HG02678 (cell line): ENCODE measurements around the gene TUBGCP6.

ENCODE experiments used
- ATAC-seq: cut with Tn5 transposase; IDR thresholded peaks from one replicate; pipeline ENCODE4 v1.9.1; 2021; ENCODE audit warnings: mild to moderate bottlenecking, moderate library complexity; ENCODE audit not compliant: unreplicated experiment

The TUBGCP6 gene, protein sequence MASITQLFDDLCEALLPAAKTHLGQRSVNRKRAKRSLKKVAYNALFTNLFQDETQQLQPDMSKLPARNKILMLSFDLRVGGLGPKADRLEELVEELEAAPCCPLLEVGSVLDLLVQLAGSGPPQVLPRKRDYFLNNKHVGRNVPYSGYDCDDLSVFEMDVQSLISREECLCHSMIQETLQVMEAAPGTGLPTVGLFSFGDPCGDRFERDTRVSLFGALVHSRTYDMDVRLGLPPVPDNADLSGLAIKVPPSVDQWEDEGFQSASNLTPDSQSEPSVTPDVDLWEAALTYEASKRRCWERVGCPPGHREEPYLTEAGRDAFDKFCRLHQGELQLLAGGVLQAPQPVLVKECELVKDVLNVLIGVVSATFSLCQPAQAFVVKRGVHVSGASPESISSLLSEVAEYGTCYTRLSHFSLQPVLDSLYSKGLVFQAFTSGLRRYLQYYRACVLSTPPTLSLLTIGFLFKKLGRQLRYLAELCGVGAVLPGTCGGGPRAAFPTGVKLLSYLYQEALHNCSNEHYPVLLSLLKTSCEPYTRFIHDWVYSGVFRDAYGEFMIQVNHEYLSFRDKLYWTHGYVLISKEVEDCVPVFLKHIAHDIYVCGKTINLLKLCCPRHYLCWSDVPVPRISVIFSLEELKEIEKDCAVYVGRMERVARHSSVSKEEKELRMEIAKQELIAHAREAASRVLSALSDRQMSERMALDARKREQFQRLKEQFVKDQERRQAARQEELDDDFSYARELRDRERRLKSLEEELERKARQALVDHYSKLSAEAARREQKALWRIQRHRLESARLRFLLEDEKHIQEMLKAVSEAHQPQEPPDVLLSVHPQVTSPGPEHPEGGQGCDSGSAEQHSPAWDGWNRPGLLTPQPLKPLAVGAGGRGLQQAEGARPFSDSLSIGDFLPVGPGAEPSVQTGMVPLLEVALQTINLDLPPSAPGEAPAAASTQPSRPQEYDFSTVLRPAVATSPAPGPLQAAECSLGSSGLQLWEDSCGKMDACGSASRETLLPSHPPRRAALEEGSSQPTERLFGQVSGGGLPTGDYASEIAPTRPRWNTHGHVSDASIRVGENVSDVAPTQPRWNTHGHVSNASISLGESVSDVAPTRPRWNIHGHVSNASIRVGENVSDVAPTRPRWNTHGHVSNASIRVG (N-terminal part only)

DNA sequence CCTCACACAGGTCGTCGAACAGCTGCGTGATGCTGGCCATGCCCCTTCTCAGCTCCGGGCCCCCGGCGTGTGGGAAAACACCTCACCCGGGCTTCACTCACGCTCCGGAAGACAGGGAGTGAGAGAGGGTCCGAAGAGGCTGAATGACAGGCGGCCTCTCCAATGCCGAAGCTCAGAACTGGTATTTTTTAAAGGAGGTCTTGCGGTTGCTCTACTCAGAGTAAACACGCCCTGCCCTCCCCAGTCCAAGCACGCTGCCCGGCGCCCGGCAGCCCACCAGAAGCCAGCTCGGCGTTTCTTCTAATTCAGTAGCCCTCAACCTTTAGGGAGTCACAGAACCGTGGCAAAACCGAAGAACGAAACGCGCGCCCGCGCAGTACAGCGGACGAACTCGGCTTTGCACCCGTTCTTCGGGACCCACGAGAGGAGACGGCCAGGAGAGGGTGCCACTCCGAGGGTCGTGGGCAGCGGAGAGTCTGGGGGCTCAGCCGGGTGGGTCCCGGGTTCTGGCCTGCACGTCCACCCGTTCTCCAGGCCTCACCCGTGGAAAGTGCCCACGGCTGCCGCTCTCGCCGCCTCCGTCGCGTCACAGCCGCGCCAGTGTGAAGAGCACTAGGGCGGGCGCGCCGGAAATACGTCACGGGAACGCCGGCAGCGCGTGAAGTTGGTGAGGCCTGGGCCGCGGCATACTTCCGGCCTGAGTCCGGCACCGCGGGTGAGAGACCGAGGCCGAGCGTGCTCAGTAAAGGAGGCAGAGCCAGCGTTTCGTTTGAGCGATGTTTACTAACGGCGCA lies at the start of gene TUBGCP6:
Gene TUBGCP6, minus strand, starts transcription at position 604 of the 794 bp plus-strand sequence. Its CDS starts 564 bp downstream, at position 40.
- ATAC-seq = peak; percentile 74

DNA sequence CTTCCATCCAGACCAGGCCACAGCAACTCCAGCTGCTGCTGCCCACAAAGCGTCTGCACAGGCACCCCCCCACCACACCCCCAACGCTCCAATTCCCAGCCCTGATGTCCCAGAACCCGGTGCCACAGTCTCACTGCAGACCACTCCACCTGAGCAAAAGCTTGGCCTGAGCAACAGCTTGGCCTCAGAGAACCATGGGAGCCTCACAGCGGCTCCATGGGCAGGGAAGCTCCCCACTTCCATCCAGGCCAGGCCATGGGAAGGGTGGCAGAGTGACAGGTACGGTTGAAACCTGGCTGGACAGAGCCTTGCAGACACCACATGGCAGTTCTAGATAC lies 49.5 kb upstream of the TUBGCP6 start:
- no peak for ATAC-seq

DNA sequence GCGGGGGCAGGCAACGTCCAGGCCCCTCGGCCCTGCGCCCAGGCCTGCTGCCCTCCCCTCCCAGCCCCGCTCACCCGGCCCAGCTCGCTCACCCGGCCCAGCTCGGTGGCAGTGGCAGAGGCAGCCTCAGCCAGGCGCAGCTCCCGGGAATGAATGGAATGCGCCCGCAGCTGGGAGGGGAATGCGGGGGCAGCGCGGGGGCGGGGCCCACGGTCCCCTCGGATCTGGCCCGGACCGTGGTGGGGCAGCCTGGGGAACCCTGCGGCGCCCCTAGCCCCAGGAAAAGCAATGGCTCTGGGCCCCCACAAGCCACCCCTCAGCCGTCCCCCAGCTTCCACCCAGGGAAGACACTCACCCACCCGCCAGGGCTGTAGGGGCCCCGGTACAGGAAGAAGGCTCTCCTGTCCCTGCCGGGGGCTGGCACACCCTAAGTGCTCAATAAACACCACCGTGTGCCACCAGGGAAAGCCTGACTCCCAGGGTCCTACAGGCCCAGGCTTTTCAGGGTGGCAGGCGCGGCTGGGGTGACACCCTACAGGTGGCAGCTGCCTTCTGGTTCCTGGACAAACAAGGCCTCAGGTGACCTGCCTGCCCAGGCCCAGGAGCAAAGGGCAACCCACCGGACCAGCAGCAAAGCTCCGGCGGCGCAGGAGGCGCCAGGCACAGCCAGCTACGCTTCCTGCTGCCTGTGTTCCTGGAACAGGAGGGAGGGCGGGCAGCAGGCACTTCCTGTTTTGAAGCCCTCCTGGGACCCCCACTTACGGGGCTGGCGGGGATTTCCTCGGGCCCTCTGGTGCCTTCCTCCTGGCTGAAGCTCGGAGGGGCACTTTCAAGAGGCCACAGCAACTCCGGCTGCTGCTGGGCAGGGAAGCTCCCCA lies 48.9 kb upstream of the TUBGCP6 start:
- no peak for ATAC-seq

DNA sequence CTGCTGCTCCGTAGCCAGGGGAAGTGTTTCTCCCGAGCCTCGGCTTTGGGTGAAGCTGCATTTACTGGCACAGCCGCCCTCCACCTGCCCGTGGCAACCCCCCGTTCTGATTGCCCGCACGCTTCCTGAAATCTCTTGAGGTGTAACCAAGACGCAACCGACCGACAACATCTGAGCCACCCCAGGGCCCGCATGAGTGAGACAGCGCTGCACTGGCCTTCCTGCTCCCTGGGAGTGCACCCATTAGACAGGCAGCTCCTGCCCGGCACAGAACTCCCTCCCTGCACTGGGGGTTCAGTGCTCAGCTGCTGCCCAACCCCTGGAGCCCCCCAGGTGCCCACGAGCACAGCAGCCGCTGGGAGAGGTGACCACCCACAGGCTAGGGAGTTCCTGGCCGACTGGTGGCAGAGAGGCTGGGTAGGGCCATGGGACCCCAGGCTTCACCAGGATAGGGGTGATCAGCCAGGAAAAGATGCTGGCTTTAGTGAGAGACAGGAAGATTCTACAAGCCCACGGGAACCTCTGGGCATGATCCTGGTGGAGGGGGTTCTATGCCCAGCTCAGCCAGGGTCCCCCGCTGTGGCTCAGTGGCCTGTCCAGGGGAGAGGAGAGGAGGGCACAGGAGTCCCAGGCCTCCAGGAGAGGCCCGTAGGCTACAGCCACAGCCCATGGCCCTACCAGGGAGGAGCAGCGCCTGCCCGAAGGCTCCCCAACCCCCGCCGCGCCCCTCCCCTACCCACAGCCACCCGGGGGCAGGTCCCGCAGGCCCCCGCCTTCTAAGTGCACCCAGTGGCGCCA lies 48.0 kb upstream of the TUBGCP6 start:
- ATAC-seq = no peak

DNA sequence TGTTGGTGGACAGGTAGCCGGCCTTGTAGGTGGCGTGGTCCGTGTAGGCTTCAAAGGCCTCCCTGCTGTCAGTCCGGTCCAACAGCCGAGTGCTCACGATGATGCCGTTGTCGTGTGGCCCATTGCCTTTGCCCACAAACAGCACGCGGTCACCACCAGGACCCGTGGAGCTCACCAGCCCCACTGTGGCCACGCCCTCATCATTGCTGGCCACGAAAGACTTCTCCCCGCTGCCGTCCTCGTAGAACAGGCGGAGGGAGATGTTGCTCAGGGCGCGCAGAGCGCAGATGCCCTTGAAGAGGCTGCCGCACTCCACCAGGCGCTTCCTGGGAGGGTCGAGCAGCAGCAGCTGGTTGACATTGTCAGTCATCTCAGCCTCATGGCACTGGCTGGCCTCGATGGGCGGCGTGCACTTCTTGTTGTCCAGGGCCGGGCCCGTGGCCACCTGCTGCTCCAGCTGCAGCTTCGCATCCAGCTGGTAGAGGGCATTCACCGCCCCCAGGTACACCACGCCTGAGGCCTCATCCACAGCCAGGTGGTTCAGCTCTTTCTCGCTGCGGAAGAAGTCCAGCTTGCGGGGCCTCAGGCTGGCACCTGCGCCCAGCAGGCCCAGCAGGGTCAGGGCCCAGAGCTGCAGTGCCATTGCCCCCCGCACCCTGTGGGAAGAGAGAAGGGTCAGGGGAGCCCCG lies 45.3 kb upstream of the TUBGCP6 start:
- ATAC-seq = no peak

DNA sequence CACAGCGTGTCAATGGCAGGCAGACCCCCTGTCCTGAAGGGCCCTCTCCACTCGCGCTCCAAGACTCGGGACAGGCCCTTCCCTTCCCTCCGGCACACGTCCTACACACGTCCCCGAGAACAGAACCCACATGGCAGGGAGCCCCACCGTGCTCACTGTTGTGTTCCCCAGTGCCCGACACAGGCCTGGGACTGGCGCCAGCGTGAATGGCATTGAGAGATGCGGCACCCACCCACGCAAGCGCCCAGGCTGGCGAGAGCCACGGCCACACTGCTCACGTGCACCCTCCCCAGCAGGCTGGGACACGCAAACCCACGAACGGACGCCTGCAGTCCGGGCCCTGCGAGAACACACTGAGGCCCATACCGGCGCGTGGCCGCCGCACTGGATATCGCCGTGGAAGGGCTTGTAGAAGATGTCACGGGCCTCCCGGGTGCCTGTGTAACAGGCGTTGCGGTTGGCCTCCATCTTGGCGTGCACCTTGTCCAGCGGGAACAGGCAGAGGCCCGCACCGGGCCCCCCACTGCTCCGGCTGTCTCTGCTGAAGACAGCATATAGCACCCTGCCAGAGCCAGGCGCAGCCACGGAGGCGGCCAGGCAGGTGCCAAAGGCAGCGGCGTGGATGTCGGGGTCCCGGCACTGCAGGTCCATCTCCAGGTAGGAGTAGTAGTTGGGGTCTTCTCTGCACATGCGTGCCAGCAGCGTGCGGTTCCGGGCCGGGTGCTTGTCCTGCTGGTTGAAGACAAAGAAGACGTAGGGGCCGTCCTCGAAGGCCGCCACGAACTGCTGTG lies 44.5 kb upstream of the TUBGCP6 start:
- no peak for ATAC-seq

DNA sequence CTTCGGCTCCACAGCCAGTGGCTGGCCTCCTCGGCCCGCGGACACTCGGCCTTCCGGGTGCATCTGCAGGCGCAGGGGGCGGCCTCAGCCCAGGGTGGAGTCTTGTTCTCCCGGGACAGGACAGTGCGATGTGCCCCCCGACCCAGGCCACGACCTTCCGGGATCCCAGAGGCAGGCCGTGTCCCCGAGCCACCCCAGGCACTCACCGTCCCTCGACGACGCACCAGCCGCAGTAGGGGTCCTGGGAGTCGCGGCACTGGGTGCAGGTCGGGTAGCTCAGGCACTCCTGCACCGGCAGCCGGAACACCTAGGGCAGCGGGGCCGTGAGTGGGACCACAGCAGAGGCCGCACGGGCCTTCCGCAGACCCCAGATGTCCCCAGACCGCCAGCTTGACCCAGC lies 42.9 kb upstream of the TUBGCP6 start:
- ATAC-seq = no peak

DNA sequence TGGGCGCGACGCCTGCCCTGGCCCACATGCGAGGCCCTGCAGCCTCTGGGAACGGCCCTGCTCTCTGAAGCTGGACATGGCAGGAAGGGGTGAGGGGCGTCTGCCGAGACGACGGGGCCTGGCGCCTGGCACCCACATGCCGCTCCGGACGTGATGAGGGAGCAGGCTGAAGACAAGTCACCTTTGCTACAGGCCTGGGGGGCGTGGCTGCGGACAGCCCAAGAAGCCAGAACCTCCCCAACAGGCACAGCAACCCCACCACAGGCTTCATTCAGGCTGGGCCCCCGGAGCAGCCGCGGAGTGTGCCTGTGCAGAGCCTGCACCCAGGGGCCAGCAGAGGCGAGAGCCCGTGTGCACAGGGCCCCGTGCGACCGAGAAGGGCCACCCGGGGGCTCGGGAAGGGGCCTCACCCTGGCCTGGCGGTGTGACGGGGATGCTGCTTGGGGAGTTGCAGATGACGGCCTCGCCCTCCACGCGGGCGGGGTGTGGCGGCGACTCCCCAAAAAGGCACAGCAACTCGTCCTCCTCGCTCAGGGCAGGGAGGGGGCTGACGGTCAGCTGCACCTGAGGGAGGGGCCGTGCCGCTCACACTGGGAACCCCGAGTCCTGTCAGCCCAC lies 42.0 kb upstream of the TUBGCP6 start:
- ATAC-seq = no peak

DNA sequence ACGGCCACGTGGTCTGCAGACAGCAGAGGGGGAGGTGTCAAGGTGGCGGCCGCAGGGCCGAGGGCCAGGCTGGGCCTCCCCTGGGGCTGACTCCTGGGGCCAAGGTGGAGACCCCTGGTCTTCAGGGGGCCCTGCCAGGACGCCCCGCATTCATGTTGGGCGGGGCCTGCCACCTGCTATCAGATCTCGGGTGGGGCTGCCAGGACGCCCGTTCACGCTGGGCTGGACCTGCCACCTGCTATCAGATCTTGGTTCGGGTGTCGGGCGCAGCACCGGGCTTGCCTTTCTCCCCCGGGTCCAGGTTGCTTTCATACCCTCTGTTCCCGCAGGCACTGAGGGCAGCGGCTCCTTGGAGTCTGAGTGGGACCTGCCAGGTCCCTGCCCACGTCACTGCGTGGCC lies 41.5 kb upstream of the TUBGCP6 start:
- no peak for ATAC-seq

DNA sequence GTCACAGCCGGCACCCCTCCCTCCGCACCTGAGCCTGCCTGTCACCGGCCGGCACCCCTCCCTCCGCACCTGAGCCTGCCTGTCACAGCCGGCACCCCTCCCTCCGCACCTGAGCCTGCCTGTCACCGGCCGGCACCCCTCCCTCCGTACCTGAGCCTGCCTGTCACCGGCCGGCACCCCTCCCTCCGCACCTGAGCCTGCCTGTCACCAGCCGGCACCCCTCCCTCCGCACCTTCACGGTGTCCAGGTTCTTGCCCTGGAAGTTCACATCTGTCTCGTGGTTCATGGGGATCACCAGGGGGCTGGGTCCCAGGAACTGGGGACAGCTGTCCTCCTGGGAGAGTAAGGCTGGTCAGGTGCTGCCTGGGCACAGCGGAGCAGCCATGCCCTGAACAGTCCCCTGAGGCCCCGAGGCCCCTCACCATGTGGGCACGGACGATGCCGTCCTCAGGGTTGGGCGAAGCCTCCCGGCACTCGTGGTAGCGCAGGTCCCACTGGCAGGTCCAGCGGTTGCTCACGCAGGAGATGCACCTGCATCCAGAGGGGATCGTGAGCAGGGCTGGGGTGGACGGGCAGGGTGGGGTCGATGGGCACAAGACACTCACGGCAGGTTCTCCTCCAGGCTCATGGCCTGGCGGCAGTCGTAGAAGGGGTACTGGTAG lies 40.9 kb upstream of the TUBGCP6 start:
- ATAC-seq = no peak

DNA sequence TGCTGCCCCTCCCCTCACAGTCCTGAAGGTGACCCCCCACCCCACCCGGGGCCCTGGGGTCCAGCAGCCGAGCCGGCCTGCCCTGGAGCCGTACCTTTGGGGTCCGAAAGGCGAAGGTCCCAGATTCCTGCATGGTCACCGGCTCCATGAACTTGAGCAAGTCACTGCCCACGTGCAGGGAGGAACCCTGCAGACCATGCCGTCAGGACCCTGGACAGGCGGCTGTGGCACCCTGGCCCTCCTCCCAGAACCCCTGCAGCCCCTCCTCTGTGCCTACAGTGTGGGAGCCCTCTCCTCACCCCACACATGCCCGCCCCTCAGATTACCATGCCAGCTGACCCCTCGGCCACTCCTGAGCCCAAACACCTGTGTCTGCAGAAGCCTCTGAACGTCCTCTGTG lies 39.7 kb upstream of the TUBGCP6 start:
- ATAC-seq = no peak

DNA sequence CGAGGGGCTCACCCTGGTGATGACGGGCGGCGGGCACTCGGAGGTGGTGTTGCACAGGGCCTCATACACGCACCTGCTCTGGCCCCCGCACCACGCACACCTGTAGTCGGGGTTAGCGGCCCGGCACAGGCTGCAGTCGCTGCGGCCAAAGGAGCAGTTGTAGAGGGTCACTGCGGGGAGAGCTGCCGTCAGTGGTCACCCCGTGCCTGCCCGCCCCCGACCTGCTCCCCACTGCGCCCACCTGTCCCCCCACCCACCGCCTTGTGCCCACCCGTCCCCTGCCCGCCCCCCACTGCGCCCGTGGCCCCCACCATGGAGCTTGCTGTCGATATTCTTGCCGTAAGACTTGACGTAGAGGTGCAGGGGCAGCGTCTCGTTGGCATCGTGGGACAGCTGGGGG lies 39.0 kb upstream of the TUBGCP6 start:
- ATAC-seq = no peak

DNA sequence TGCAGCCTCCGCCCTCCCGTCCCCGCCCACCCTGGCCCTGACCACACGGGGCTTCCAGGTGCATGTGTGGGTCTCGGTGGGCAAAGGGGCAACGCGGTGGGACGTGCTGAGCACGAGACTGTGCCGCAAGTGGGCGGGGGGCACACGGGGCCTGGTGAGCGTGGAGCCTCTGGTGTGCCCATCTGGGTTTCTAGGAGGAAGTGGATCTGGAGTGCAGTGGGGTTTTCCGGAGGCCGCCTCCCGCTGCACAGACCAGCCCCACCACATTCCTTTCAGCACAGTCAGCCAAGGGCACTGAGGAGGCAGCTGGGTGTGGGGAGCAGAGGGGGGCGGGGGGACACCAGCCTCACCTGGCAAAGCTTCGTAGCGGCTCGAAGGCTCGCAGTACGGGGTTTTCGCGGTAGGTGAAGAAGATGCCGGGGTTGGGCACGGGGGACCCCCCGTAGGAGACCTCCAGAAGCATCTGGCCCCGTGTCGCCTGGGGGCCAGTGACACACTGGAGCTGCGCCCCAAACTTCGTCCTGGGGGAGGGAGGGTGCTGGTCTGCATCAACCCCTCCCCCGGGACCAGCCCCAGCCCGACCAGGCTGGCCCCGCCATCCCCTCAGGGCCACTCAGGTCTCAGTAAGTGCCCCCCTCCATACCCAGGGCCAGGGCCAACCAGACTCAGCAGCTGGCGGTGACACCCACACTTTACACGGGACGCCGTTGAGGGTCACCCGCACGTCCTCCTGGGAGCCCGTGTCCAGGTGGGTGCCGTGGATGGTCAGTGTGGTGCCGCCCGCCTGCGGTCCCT lies 37.7 kb upstream of the TUBGCP6 start:
- no peak for ATAC-seq

DNA sequence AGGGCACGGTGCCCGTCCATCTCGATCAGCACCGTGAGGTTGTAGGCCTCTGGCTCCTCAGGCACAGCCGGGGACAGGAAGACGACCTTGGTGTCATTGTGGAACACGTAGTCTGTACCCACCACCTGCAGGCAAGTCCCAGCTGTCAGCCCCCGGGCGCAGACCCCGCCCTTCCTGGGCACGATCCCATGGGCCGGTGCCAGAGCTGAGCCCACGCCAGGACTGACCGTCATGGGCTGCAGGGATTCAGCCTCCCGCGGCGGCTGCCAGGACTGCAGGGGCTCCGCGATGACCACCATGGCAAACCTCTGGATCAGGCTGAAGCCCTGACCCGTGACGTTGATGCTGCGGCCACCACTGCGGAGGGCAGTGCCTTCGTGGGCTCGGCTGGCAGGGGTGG lies 37.1 kb upstream of the TUBGCP6 start:
- ATAC-seq = no peak

DNA sequence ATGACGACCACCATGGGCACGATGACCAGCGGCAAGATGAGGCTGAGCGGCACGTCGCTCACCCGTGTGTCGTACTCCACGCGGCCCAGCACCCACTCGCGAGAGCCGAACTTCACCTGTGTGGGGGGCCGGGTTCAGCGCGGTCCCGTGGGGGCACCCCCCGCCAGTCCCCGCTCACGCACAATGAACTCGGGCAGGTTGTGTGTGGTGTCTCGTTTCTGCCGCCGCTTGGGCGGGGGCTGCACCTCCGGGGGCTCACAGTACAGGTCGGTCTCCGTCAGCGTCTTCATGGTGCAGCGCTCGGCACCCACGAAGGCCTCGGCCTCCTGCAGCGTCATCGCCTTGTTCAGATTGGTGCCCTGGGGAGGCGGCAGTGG lies 36.5 kb upstream of the TUBGCP6 start:
- ATAC-seq = no peak
